ENCODE measurements around the gene MRPL54.

The MRPL54 gene

GRCh38 chr19:3770136-3770999 is 7.9 kb downstream of the MRPL54 start:
- no peak for DNase-seq

- no peak for DNase-seq
Measured at GRCh38 chr19:3771000-3771905, 8.8 kb downstream of the MRPL54 start.

GRCh38 chr19:3771906-3772455 is 9.5 kb downstream of the MRPL54 start, which contains the start of gene RAX2:
Gene RAX2 (minus strand): TSS chr19:3772228. CDS start chr19:3771742, 486 bp downstream.
- DNase-seq: no peak

- DNase-seq: no peak
Measured at GRCh38 chr19:3773814-3774515, 11.5 kb downstream of the MRPL54 start.

GRCh38 chr19:3774621-3775373 is 12.3 kb downstream of the MRPL54 start:
- DNase-seq: no peak

GRCh38 chr19:3775374-3775711 is 12.9 kb downstream of the MRPL54 start:
- no peak for DNase-seq

- DNase-seq: no peak
Measured at GRCh38 chr19:3775831-3776230, 13.3 kb downstream of the MRPL54 start.

GRCh38 chr19:3776479-3777040 is 14.1 kb downstream of the MRPL54 start:
- DNase-seq: no peak

- no peak for DNase-seq
Measured at GRCh38 chr19:3778104-3778867, 15.8 kb downstream of the MRPL54 start.

GRCh38 chr19:3778899-3779723 is 16.6 kb downstream of the MRPL54 start:
- DNase-seq: no peak

GRCh38 chr19:3780786-3781304 is 18.4 kb downstream of the MRPL54 start:
- no peak for DNase-seq

GRCh38 chr19:3781603-3782002 is 19.1 kb downstream of the MRPL54 start:
- no peak for DNase-seq

- DNase-seq: no peak
Measured at GRCh38 chr19:3782330-3782729, 19.8 kb downstream of the MRPL54 start.

- no peak for DNase-seq
Measured at GRCh38 chr19:3782903-3783302, 20.4 kb downstream of the MRPL54 start.

GRCh38 chr19:3783660-3784584 is 21.4 kb downstream of the MRPL54 start:
- peak; percentile 52 to 56 for DNase-seq

GRCh38 chr19:3784607-3785450 is 22.3 kb downstream of the MRPL54 start:
- DNase-seq: no peak

GRCh38 chr19:3785451-3785937 is 23.0 kb downstream of the MRPL54 start:
- no peak for DNase-seq

Data from CD4-positive, alpha-beta T cell treated with Interleukin-4 for 1 hour (primary cell).